Measurements from ENCODE around the gene MYLK2. TPM values are rescaled to one million over a fixed set of nuclear protein-coding genes. Genes with fewer than 3 reads are reported as not detected.
"Not testable (repeated sequence)": the region's sequence is repeated elsewhere in the genome, so short reads cannot be mapped to it uniquely, and the experiment has no call there.

The MYLK2 gene
- total RNA-seq, 2 donors from 2014 or later: not detected

DNA sequence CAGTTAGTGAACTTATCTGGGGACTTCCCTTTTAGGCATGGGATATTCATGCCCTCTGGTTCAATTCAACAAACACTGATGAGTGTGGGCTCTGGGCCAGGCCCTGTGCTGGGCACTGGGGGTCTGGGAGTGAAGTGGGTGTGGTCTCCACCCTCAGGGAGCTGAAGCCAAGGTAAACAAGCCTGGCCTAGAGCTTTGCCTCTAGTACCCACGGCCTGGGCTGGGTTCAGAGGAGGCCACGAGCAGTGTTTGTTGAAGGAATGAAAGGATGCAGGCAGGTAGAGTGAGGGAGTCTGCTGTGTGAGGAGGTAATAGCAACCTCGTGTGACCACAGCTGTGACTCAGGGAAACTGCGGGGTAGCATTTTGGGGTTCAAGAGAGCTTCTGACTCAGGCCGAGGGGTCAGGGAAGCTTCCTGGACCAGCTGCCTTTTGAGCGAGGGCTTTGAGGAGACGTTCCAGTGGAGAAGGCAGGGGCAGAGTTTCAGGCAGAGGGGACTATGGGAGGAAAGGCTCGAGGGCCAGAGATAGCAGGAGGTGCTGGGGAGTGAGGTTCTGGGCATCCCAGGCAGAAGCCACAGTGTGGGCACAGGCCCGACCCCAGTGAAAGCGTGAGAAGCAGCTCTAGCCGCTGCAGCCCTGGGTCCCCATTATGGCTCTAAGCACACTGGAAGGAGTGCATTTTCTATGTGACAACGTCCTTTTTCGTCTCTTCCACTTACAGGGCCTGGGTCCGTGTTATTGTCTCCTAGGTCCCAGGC lies 5.6 kb downstream of the MYLK2 start:
- Histone ChIP-seq H3K4me3 (no peak overlapping the region), H3K36me3 (no peaks in the 10 kb centered on the region), H3K4me1 (ENCODE audit: control insufficient read depth in 1 of 2, low read depth in 2 of 2) (peaks cover 0 to 35% of the 10 kb centered on the region in 2 donors), H3K27ac (peak overlapping the region in 1 of 2 donors; percentile 41), H3K9me3 (no peaks in the 10 kb centered on the region), H3K27me3 (replicated peaks; ENCODE audit: insufficient read depth) (no peaks in the 10 kb centered on the region)
- DNase-seq (ENCODE audit: low spot score): no peak
- TF ChIP-seq, protein P1, sequence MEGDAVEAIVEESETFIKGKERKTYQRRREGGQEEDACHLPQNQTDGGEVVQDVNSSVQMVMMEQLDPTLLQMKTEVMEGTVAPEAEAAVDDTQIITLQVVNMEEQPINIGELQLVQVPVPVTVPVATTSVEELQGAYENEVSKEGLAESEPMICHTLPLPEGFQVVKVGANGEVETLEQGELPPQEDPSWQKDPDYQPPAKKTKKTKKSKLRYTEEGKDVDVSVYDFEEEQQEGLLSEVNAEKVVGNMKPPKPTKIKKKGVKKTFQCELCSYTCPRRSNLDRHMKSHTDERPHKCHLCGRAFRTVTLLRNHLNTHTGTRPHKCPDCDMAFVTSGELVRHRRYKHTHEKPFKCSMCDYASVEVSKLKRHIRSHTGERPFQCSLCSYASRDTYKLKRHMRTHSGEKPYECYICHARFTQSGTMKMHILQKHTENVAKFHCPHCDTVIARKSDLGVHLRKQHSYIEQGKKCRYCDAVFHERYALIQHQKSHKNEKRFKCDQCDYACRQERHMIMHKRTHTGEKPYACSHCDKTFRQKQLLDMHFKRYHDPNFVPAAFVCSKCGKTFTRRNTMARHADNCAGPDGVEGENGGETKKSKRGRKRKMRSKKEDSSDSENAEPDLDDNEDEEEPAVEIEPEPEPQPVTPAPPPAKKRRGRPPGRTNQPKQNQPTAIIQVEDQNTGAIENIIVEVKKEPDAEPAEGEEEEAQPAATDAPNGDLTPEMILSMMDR (IDR thresholded peaks at IDR 0.05): no peak
- no peak for ATAC-seq (ENCODE audit: insufficient number of reproducible peaks, low FRiP score, low read depth)

DNA sequence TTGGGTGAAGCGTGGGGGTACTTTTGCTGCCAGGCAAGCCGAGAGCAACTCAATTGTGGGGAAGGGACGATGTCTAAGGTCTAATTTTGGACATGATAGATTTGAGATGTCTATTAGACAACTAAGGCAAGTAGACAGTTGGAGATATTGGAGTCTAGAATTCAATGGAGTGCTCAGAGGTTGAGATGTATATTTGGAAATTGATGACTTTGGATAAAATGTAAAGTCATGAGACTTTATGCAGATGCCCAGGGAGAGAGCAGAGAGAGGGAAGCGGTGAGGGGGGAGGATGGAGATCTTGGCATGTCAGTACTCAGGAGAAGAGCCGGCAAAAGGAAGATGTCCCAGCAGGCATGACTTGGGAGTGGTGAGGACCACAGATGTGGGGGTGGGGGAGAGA lies 6.9 kb downstream of the MYLK2 start:
- no peaks in the 10 kb centered on the region for H3K27me3 ChIP-seq (replicated peaks; ENCODE audit: insufficient read depth)
- H3K4me3 ChIP-seq: no peak overlapping the region
- peaks cover 0 to 35% of the 10 kb centered on the region in 2 donors for H3K4me1 ChIP-seq (ENCODE audit: control insufficient read depth in 1 of 2, low read depth in 2 of 2)
- no peak overlapping the region for H3K27ac ChIP-seq
- H3K36me3 ChIP-seq: no peaks in the 10 kb centered on the region
- TF ChIP-seq, protein P1 (IDR thresholded peaks at IDR 0.05): no peak
- H3K9me3 ChIP-seq: no peaks in the 10 kb centered on the region
- no peak for ATAC-seq (ENCODE audit: insufficient number of reproducible peaks, low FRiP score, low read depth)
- DNase-seq (ENCODE audit: low spot score): no peak

DNA sequence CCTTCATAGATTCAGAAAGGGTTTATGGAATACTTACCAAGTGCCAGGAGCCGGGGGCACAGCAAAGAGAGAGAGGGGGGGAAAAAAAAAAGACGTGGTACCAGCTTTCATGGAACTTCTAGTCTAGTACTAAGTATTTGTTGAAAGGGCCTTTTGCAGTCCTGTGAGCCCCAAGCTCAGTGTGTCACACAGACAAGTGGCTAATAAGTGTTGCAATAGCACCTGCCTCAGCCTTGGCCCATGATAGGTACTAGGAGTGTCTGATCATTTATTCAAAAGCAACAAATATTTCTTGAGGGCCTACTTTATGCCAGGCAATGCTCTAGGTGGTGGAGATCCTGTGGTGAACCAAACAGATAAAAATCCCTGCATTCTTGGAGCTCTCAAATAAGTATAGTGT lies 7.9 kb downstream of the MYLK2 start:
- H3K4me1 ChIP-seq (ENCODE audit: control insufficient read depth in 1 of 2, low read depth in 2 of 2): peaks cover 0 to 30% of the 10 kb centered on the region in 2 donors
- ATAC-seq (ENCODE audit: insufficient number of reproducible peaks, low FRiP score, low read depth) (no peak), DNase-seq (ENCODE audit: low spot score) (no peak)
- no peaks in the 10 kb centered on the region for H3K27me3 ChIP-seq (replicated peaks; ENCODE audit: insufficient read depth)
- H3K27ac ChIP-seq: no peak overlapping the region
- TF ChIP-seq, protein P1 (IDR thresholded peaks at IDR 0.05): no peak
- H3K4me3 ChIP-seq: no peak overlapping the region
- no peaks in the 10 kb centered on the region for H3K9me3 ChIP-seq
- H3K36me3 ChIP-seq: no peaks in the 10 kb centered on the region

DNA sequence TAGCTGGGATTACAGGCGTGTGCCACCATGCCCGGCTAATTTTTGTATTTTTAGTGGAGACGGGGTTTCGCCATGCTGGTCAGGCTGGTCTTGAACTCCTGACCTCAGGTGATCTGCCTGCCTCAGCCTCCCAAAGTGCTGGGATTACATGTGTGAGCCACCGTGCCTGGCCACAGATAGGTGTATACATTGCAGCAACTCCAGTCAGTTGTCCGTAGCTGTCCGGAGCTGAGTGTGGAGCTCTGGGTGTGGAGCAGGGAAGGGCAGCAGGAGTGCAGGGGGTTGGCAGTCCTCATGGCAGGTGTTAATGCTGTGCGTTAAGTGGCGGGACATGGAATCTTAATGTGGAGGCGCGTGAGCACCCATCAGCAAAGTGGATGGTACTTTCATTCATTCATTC lies 8.9 kb downstream of the MYLK2 start:
- H3K27me3 ChIP-seq (replicated peaks; ENCODE audit: insufficient read depth); ATAC-seq (ENCODE audit: insufficient number of reproducible peaks, low FRiP score, low read depth): not testable (repeated sequence)

DNA sequence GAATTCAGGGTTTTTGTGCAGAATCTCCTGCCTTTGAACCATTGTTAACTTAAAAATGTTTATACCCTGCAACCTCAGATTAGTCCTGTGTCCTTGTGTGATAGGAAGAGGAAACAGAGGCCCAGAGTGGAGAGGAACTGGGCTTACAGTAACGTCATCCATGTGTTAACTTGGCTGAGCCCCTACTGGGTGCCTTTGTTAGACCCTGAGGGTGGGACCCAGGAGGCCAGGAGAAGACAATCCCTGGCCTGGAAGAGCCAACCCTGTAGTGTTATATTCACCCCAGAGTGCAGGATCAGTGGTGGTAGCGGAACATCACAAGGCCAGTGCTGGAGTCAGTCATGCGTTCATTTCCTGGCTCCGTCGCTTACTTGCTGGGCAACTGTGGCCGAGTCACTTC lies 10.6 kb downstream of the MYLK2 start:
- no peak overlapping the region for H3K27ac ChIP-seq
- TF ChIP-seq, protein P1 (IDR thresholded peaks at IDR 0.05): no peak
- peaks cover 0 to 11% of the 10 kb centered on the region in 2 donors for H3K4me1 ChIP-seq (ENCODE audit: control insufficient read depth in 1 of 2, low read depth in 2 of 2)
- H3K36me3 ChIP-seq: no peaks in the 10 kb centered on the region
- DNase-seq (ENCODE audit: low spot score): no peak
- no peak for ATAC-seq (ENCODE audit: insufficient number of reproducible peaks, low FRiP score, low read depth)
- no peaks in the 10 kb centered on the region for H3K9me3 ChIP-seq
- no peak overlapping the region for H3K4me3 ChIP-seq
- no peaks in the 10 kb centered on the region for H3K27me3 ChIP-seq (replicated peaks; ENCODE audit: insufficient read depth)

More for the DNA sequence above, 8.9 kb downstream of the MYLK2 start:
- not testable (repeated sequence) for H3K9me3 ChIP-seq; H3K27ac ChIP-seq; H3K36me3 ChIP-seq; DNase-seq (ENCODE audit: low spot score); H3K4me3 ChIP-seq
- H3K4me1 ChIP-seq (ENCODE audit: control insufficient read depth in 1 of 2, low read depth in 2 of 2): peaks cover 0 to 22% of the 10 kb centered on the region in 2 donors
